SK-N-SH (cell line): ENCODE data around the gene MACROD2. TPM values are rescaled to one million over a fixed set of nuclear protein-coding genes. Genes with fewer than 3 reads are reported as not detected.
A peak's percentile ranks its signal among the peaks of the same experiment; 100 is the strongest.

Experiments used
- CTCF ChIA-PET: fragments of 300-600, 350-600 bp; formaldehyde crosslinking; extraction: SDS; loops from one replicate; lab custom pipeline; 2021; lab: Yijun Ruan, JAX
- POLR2A ChIA-PET: fragments of 350-600 bp; sonication (Branson Sonifier 250); formaldehyde crosslinking; extraction: SDS; loops from one replicate; lab custom pipeline; 2020; ENCODE audit warnings: antibody characterized with exemption, inconsistent platforms; lab: Yijun Ruan, JAX
- DNase-seq: peaks from one replicate; pipeline ENCODE4 v3.0.0; 2012
- H2AFZ ChIP-seq: fragments of 200-600 bp; sonication (generic); 2 replicates; pipeline ENCODE4 v1.8.1; 2016; ENCODE audit warnings: antibody characterized with exemption, mild to moderate bottlenecking, low read depth
- H3F3A ChIP-seq: fragments of 200-600 bp; sonication (generic); replicated peaks from 2 replicates; pipeline ENCODE3; 2016; ENCODE audit warnings: antibody characterized with exemption, mild to moderate bottlenecking; ENCODE audit not compliant: insufficient read depth
- H3K27ac ChIP-seq, 2 experiments: fragments of 200-500 bp in 1 of 2; fragments of 200-600 bp in 1 of 2; sonication (Bioruptor generic) in 1 of 2; sonication (generic), shearing (Covaris generic) in 1 of 2; 2 replicates each; pipeline versions ENCODE4 v1.5.1 to v1.6.1; 2014 to 2016; ENCODE audit warnings: low read depth in 2 of 2, inconsistent platforms in 1 of 2, low read length in 1 of 2, mild to moderate bottlenecking in 1 of 2, mixed read lengths in 1 of 2
- H3K27me3 ChIP-seq: fragments of 200-600 bp; sonication (generic), shearing (Covaris generic); 2 replicates; pipeline ENCODE4 v1.6.1; 2016; ENCODE audit warnings: mixed run types; ENCODE audit not compliant: insufficient read depth
- H3K36me3 ChIP-seq, 2 experiments: fragments of 200-500 bp in 1 of 2; fragments of 200-600 bp in 1 of 2; sonication (Bioruptor generic) in 1 of 2; sonication (generic) in 1 of 2; replicated peaks in 1 of 2; 2 replicates each; pipeline versions ENCODE3 to v1.5.1; 2014 to 2016; ENCODE audit warnings: low read length in 1 of 2, mild to moderate bottlenecking in 1 of 2; ENCODE audit not compliant: insufficient read depth in 2 of 2, control insufficient read depth in 1 of 2
- H3K4me1 ChIP-seq, 2 experiments: fragments of 200-500 bp in 1 of 2; fragments of 200-600 bp in 1 of 2; sonication (Bioruptor generic) in 1 of 2; sonication (generic), shearing (Covaris generic) in 1 of 2; 2 replicates each; pipeline versions ENCODE4 v1.5.1 to v1.6.1; 2014 to 2016; ENCODE audit warnings: low read depth in 1 of 2, low read length in 1 of 2, mixed run types in 1 of 2; ENCODE audit not compliant: insufficient read depth in 2 of 2, control insufficient read depth in 1 of 2
- H3K4me2 ChIP-seq: fragments of 200-600 bp; sonication (generic), shearing (Covaris generic); 2 replicates; pipeline ENCODE4 v1.6.1; 2017; ENCODE audit warnings: mixed run types
- H3K4me3 ChIP-seq, 2 experiments: fragments of 200-500 bp in 1 of 2; fragments of 200-600 bp in 1 of 2; sonication (Bioruptor generic) in 1 of 2; sonication (generic), shearing (Covaris generic) in 1 of 2; 2 replicates each; pipeline versions ENCODE4 v1.5.1 to v1.8.1; 2014 to 2016; ENCODE audit warnings: low read depth in 2 of 2, inconsistent platforms in 1 of 2, low read length in 1 of 2, mild to moderate bottlenecking in 1 of 2, mixed read lengths in 1 of 2, moderate library complexity in 1 of 2
- H3K79me2 ChIP-seq: fragments of 200-600 bp; sonication (generic); 2 replicates; pipeline ENCODE4 v1.8.1; 2017; ENCODE audit warnings: mild to moderate bottlenecking; ENCODE audit not compliant: insufficient read depth
- H3K9ac ChIP-seq: fragments of 200-600 bp; sonication (generic); 2 replicates; pipeline ENCODE4 v1.6.1; 2017; ENCODE audit warnings: mixed run types
- H3K9me2 ChIP-seq: fragments of 200-600 bp; sonication (generic); 2 replicates; pipeline ENCODE4 v1.6.1; 2017; ENCODE audit warnings: mixed run types
- H3K9me3 ChIP-seq: fragments of 200-600 bp; sonication (generic); 2 replicates; pipeline ENCODE4 v1.6.1; 2017; ENCODE audit warnings: mixed run types, mild to moderate bottlenecking, moderate library complexity
- H4K20me1 ChIP-seq: fragments of 200-600 bp; sonication (generic); 2 replicates; pipeline ENCODE4 v1.6.1; 2017; ENCODE audit warnings: mild to moderate bottlenecking, mixed run types; ENCODE audit not compliant: insufficient read depth
- CHD2 ChIP-seq: fragments of 150-350 bp; IDR thresholded peaks from 2 replicates; pipeline ENCODE4 v1.6.1; 2018; ENCODE audit warnings: low read length; ENCODE audit not compliant: partially characterized antibody
- EZH2phosphoT487 ChIP-seq: fragments of 200-600 bp; sonication (generic); IDR thresholded peaks from 2 replicates; pipeline ENCODE4 v1.6.1; 2017; ENCODE audit warnings: low read depth, mixed run types, mild to moderate bottlenecking, antibody characterized with exemption, moderate library complexity, borderline replicate concordance
- FOSL2 ChIP-seq: IDR thresholded peaks from 2 replicates; pipeline ENCODE4 v1.4.0; 2012; ENCODE audit warnings: low read depth, mild to moderate bottlenecking, moderate library complexity, borderline replicate concordance
- FOXM1 ChIP-seq: IDR thresholded peaks from 2 replicates; pipeline ENCODE4 v1.4.0; 2012; ENCODE audit warnings: low read depth, mild to moderate bottlenecking
- IRF3 ChIP-seq: fragments of 150-350 bp; IDR thresholded peaks from 2 replicates; pipeline ENCODE4 v1.6.1; 2016; ENCODE audit warnings: mild to moderate bottlenecking, low read depth, low read length
- MXI1 ChIP-seq: IDR thresholded peaks from 2 replicates; pipeline ENCODE4 v1.6.1; 2012; ENCODE audit warnings: mild to moderate bottlenecking, low read depth, low read length, improper control_type of control experiment
- RAD21 ChIP-seq: IDR thresholded peaks from 2 replicates; pipeline ENCODE4 v1.6.1; 2012; ENCODE audit warnings: mild to moderate bottlenecking, low read length
- RXRA ChIP-seq: IDR thresholded peaks from 2 replicates; pipeline ENCODE4 v1.4.0; 2012; ENCODE audit warnings: low read depth, mild to moderate bottlenecking, borderline replicate concordance
- TCF12 ChIP-seq: IDR thresholded peaks from 2 replicates; pipeline ENCODE4 v1.4.0; 2012
- WGBS: methylation state at CpG from one replicate; pipeline ENCODE4 v1.1.6; 2017; ENCODE audit warnings: low lambda C conversion rate; 5-methylcytosine and 5-hydroxymethylcytosine counted together
- polyA plus RNA-seq, 3 experiments: library from polyadenylated mRNA; depleted of rRNA; stranded (reverse); fragments of >200 nt; gene quantifications; 2 replicates each; pipeline ENCODE4 v1.2.3, GENCODE V29; 2012
- TF ChIP-seq, protein P1 (sequence below): fragments of 150-350 bp; IDR thresholded peaks from 2 replicates; pipeline ENCODE4 v1.6.1; 2017; ENCODE audit warnings: antibody characterized with exemption, low read length, low read depth, borderline replicate concordance

The MACROD2 gene
- polyA plus RNA-seq, 1 of the 3 experiments (the other 2 are of a cell fraction), result 0.33 TPM

GRCh38 chr20:14383335-14383734 lies 388.0 kb downstream of the MACROD2 start:
- H3K4me2 ChIP-seq, result no peak overlapping the region
- H4K20me1 ChIP-seq, result no peaks in the 10 kb centered on the region
- TF ChIP-seq EZH2phosphoT487 (no peak), TCF12 (no peak), FOXM1 (no peak), RAD21 (no peak), MXI1 (no peak)
- TF ChIP-seq, all 33 proteins: peak for 0
- Histone ChIP-seq H3K27me3 (no peaks in the 10 kb centered on the region), H3K36me3 (no peaks in the 10 kb centered on the region), H3K9me3 (no peaks in the 10 kb centered on the region), H2AFZ (no peak overlapping the region), H3K4me1 (no peaks in the 10 kb centered on the region), H3K4me3 (no peak overlapping the region), H3K27ac (no peak overlapping the region), H3K79me2 (no peaks in the 10 kb centered on the region), H3K9me2 (no peaks in the 10 kb centered on the region), H3K9ac (no peak overlapping the region), H3F3A (no peaks in the 10 kb centered on the region)
- DNase-seq, result no peak
- ChIA-PET POLR2A (no interaction called here), CTCF (no interaction called here)
- 66% methylated on average over 5 of the region's 5 CpGs for WGBS

DNA sequence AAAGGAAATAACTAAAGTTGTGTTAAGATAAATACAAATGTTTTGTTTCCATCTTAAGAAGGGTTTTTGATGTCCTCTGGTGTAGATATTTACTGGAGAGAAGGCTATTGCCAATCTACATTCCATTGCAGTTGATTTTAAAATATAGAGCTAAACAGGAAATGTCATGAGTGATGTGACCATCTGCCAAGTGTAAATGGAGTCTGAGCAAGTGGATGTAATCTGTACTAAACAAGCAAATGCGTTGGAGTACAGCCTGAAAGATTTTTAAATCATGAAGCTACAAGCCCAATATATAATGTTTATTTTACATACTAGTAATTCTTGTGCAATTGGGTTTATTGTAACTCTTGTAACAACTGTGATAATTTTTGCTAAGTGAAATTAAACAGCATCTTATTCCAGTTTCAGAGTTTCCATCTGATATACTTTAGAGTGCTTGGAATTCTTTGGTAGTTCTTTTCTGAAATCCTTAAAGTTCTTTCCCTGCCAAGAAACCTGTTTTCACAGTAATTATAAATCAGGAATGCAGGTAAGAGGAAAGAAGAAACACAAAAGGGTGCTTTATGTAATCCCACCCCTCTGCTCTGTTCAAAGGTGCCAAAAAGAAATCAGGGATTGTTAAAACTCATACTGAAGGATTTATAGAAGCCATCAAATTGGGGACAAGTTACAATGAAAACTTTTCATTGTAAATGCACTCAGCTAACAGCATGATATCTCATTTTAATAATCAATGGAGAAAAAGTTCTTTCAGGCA lies 389.3 kb downstream of the MACROD2 start:
- Histone ChIP-seq H3K27ac (peak overlapping the region in 1 of 2 experiments; percentile 34; a peak in 1 of 4 replicates), H3K36me3 (no peaks in the 10 kb centered on the region), H3K4me3 (no peak overlapping the region), H3K4me2 (no peak overlapping the region), H2AFZ (no peak overlapping the region), H3K4me1 (no peaks in the 10 kb centered on the region), H3K79me2 (no peaks in the 10 kb centered on the region), H3K9me3 (no peaks in the 10 kb centered on the region), H3K9ac (no peak overlapping the region), H3K9me2 (no peaks in the 10 kb centered on the region), H3F3A (no peaks in the 10 kb centered on the region), H4K20me1 (no peaks in the 10 kb centered on the region), H3K27me3 (no peaks in the 10 kb centered on the region)
- TF ChIP-seq, protein P1, sequence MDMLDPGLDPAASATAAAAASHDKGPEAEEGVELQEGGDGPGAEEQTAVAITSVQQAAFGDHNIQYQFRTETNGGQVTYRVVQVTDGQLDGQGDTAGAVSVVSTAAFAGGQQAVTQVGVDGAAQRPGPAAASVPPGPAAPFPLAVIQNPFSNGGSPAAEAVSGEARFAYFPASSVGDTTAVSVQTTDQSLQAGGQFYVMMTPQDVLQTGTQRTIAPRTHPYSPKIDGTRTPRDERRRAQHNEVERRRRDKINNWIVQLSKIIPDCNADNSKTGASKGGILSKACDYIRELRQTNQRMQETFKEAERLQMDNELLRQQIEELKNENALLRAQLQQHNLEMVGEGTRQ, result no peak
- TF ChIP-seq RAD21 (no peak), CHD2 (no peak)
- WGBS, result 19% methylated on average over 1 of the region's 1 CpG
- no peak for DNase-seq
- POLR2A ChIA-PET, result no interaction called here
- CTCF ChIA-PET, result interaction anchor here (0.6 to 1.2 kb wide), 2 partner anchors 15 to 325 kb away, joined by 3 read pairs; no protein-coding TSS in a partner anchor

- ChIA-PET POLR2A (no interaction called here), CTCF (interaction anchor here (0.6 to 1.2 kb wide), 2 partner anchors 16 to 324 kb away, joined by 3 read pairs; no protein-coding TSS in a partner anchor)
Observed at GRCh38 chr20:14385176-14385740, 389.9 kb downstream of the MACROD2 start.

More at GRCh38 chr20:14385176-14385740, 389.9 kb downstream of the MACROD2 start:
- Histone ChIP-seq H3K9ac (no peak overlapping the region), H3K27ac (no peak overlapping the region), H3K4me3 (no peak overlapping the region), H3K9me2 (no peaks in the 10 kb centered on the region), H3K4me2 (no peak overlapping the region), H3F3A (no peaks in the 10 kb centered on the region), H3K9me3 (no peaks in the 10 kb centered on the region), H2AFZ (no peak overlapping the region), H4K20me1 (no peaks in the 10 kb centered on the region), H3K36me3 (no peaks in the 10 kb centered on the region), H3K79me2 (no peaks in the 10 kb centered on the region), H3K4me1 (no peaks in the 10 kb centered on the region), H3K27me3 (no peaks in the 10 kb centered on the region)
- 79% methylated on average over 2 of the region's 2 CpGs for WGBS
- DNase-seq, result no peak
- no peak for TF ChIP-seq TCF12
- TF ChIP-seq FOSL2, result no peak
- TF ChIP-seq RXRA, result no peak
- TF ChIP-seq IRF3, result no peak
- TF ChIP-seq, protein P1, result no peak
